ENCODE results near the gene PPP1R13L.

DNA sequence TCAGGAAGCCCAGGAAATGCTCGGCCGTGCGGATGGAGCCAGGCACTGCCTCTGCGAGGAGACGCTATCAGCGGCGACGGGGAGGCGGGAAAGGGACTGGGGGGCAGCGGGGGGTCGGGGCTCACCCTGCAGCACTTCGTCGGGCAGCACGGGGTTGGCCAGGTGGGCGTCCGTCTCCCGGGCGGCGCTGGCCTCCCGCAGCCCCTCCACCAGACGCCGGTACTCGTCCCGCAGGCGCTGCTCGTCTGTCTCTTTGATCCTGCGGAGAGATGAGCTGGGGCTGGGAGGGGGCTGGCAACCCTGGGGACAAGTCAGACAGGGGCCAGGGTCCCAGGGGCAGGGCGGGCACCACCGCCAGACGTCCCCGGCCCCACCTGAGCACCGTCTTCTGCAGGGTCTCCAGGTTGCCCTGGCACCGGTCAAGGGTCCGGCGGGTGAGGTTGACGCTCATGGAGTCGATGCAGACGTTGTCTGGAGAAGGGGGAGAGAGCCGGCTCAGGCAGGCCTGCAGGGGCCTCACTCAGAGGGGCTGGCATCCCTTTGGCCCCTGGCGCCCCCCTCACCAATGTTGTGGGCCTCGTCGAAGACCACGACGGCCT lies 40.9 kb downstream of the PPP1R13L start:
- TF ChIP-seq, protein P1, sequence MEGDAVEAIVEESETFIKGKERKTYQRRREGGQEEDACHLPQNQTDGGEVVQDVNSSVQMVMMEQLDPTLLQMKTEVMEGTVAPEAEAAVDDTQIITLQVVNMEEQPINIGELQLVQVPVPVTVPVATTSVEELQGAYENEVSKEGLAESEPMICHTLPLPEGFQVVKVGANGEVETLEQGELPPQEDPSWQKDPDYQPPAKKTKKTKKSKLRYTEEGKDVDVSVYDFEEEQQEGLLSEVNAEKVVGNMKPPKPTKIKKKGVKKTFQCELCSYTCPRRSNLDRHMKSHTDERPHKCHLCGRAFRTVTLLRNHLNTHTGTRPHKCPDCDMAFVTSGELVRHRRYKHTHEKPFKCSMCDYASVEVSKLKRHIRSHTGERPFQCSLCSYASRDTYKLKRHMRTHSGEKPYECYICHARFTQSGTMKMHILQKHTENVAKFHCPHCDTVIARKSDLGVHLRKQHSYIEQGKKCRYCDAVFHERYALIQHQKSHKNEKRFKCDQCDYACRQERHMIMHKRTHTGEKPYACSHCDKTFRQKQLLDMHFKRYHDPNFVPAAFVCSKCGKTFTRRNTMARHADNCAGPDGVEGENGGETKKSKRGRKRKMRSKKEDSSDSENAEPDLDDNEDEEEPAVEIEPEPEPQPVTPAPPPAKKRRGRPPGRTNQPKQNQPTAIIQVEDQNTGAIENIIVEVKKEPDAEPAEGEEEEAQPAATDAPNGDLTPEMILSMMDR (IDR thresholded peaks at IDR 0.05), result no peak
- TF ChIP-seq POLR2A (IDR thresholded peaks at IDR 0.05), result no peak
